Measurements from ENCODE around the gene DDX42.

GRCh38 chr17:63816669-63817068 is 42.7 kb downstream of the DDX42 start:
- TF ChIP-seq CTCF (IDR thresholded peaks at IDR 0.05) (no peak), POLR2A (IDR thresholded peaks at IDR 0.05) (no peak)

All from suprapubic skin (tissue), 3 donors.